Common myeloid progenitor, CD34-positive (primary cell): Measurements from ENCODE around the gene MRAP.

Experiments
- CTCF ChIA-PET: fragments of 350-600 bp; sonication (Branson Sonifier 250); formaldehyde crosslinking; loops from one replicate; lab custom pipeline; 2021; ENCODE audit warnings: antibody characterized with exemption; lab: Charles Lee
- POLR2A ChIA-PET: fragments of 350-600 bp; sonication (Branson Sonifier 250); formaldehyde crosslinking; loops from one replicate; lab custom pipeline; 2021; ENCODE audit warnings: antibody characterized with exemption; lab: Charles Lee
- DNase-seq, 3 donors: peaks; one replicate each; pipeline versions ENCODE4 v3.0.0 to v3.0.0-alpha.2; 2013
- H3K27ac ChIP-seq, 2 experiments: 1 replicate in 1 of 2; 2 replicates in 1 of 2; pipeline ENCODE4 v1.7.0; 2013; ENCODE audit warnings: inconsistent platforms in 2 of 2, low read length in 2 of 2, mild to moderate bottlenecking in 2 of 2, low read depth in 1 of 2, moderate library complexity in 1 of 2; ENCODE audit not compliant: severe bottlenecking in 2 of 2, insufficient read depth in 1 of 2, poor library complexity in 1 of 2
- H3K27me3 ChIP-seq, 5 experiments: replicated peaks in 2 of 5; 1 replicate in 3 of 5; 2 replicates in 2 of 5; pipeline versions ENCODE4 v1.6.1 to v1.7.0; 2013; ENCODE audit warnings: low read length in 4 of 5, mild to moderate bottlenecking in 2 of 5, moderate library complexity in 2 of 5, inconsistent platforms in 1 of 5; ENCODE audit not compliant: insufficient read depth in 5 of 5, control insufficient read depth in 4 of 5
- H3K36me3 ChIP-seq, 4 experiments: 1 replicate in 2 of 4; 2 replicates in 2 of 4; pipeline versions ENCODE4 v1.6.1 to v1.7.0; 2013; ENCODE audit warnings: low read length in 3 of 4, control low read depth in 1 of 4, mild to moderate bottlenecking in 1 of 4; ENCODE audit not compliant: control insufficient read depth in 4 of 4, insufficient read depth in 4 of 4
- H3K4me1 ChIP-seq, 4 experiments: 1 replicate in 3 of 4; 2 replicates in 1 of 4; pipeline versions ENCODE4 v1.6.1 to v1.7.1; 2013; ENCODE audit warnings: low read length in 3 of 4, mild to moderate bottlenecking in 3 of 4, control low read depth in 1 of 4, inconsistent platforms in 1 of 4, moderate library complexity in 1 of 4; ENCODE audit not compliant: control insufficient read depth in 4 of 4, insufficient read depth in 4 of 4; ENCODE audit errors: control extremely low read depth in 1 of 4
- H3K4me3 ChIP-seq, 7 experiments: 1 replicate in 4 of 7; 2 replicates in 3 of 7; pipeline versions ENCODE4 v1.5.1 to v1.7.0; 2013; ENCODE audit warnings: mild to moderate bottlenecking in 7 of 7, low read length in 6 of 7, moderate library complexity in 6 of 7, inconsistent platforms in 2 of 7, low read depth in 2 of 7, control low read depth in 1 of 7; ENCODE audit not compliant: insufficient read depth in 4 of 7, control insufficient read depth in 1 of 7; ENCODE audit errors: extremely low read depth in 1 of 7
- H3K9me3 ChIP-seq, 5 experiments: 1 replicate in 4 of 5; 2 replicates in 1 of 5; pipeline versions ENCODE4 v1.6.1 to v1.7.1; 2013; ENCODE audit warnings: low read length in 4 of 5, mild to moderate bottlenecking in 2 of 5, inconsistent platforms in 1 of 5, low read depth in 1 of 5, moderate library complexity in 1 of 5; ENCODE audit not compliant: control insufficient read depth in 4 of 5, insufficient read depth in 2 of 5; ENCODE audit errors: control extremely low read depth in 1 of 5
- WGBS: methylation state at CpG from one replicate; pipeline ENCODE4 v1.1.5; 2013; ENCODE audit not compliant: insufficient coverage; 5-methylcytosine and 5-hydroxymethylcytosine counted together

Gene MRAP

GRCh38 chr21:32278103-32278502 lies 20.6 kb upstream of the MRAP start:
- ChIA-PET POLR2A (interaction anchor here (0.5 kb wide), 1 partner anchor 34 kb away, joined by 3 read pairs; no protein-coding TSS in a partner anchor), CTCF (no interaction called here)
- Histone ChIP-seq H3K4me1 (peaks cover 3 to 25% (median 18%) of the 10 kb centered on the region in 4 experiments), H3K36me3 (peaks cover 2 to 13% (median 9%) of the 10 kb centered on the region in 4 experiments), H3K9me3 (no peaks in the 10 kb centered on the region), H3K27ac (peak overlapping the region in 1 of 2 experiments; percentile 79), H3K4me3 (peak overlapping the region; percentile 83 to 96 (median 92)), H3K27me3 (no peaks in the 10 kb centered on the region)
- DNase-seq, result peak; percentile 10 to 39 (median 33)
- WGBS, result 0% methylated on average over 4 of the region's 9 CpGs

- Histone ChIP-seq H3K27me3 (no peaks in the 10 kb centered on the region), H3K36me3 (peaks cover 2 to 11% (median 5%) of the 10 kb centered on the region in 4 experiments), H3K4me3 (peak within 1 kb of the TSS; percentile 83 to 96 (median 92)), H3K9me3 (no peaks in the 10 kb centered on the region), H3K27ac (peak within 1 kb of the TSS; percentile 29 to 83), H3K4me1 (peaks cover 3 to 25% (median 18%) of the 10 kb centered on the region in 4 experiments)
- ChIA-PET POLR2A (interaction anchor here (0.5 to 0.6 kb wide), 2 partner anchors 33 to 1154 kb away, joined by 3 to 4 read pairs; no protein-coding TSS in a partner anchor), CTCF (no interaction called here)
- under 1% methylated on average over 38 of the region's 69 CpGs for WGBS
- DNase-seq, result peak; percentile 92 to 95 (median 94)
Measured at GRCh38 chr21:32278518-32279376, 19.9 kb upstream of the MRAP start, which contains the start of gene MIS18A. Gene MIS18A, minus strand, starts transcription at chr21:32279049. Its CDS starts 35 bp downstream, at chr21:32279014.

DNA sequence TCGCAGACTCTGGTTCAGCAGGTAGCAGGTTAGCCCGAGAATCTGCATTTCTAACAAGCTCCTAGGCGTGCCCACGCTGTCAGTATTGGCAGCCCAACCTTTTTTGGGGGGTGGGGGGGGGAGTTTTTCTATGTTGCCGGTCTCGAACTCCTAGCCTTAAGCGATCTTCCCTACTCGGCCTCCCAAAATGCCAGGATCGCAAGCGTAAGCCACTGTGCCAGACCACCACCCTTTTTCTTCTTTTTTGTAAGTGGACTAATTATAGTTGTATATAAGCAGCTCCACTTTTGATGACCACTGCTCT lies 19.3 kb upstream of the MRAP start:
- H3K4me1 ChIP-seq, result peaks cover 3 to 25% (median 18%) of the 10 kb centered on the region in 4 experiments
- no CpG with 5 or more reads among the region's 10 CpGs for WGBS

DNA sequence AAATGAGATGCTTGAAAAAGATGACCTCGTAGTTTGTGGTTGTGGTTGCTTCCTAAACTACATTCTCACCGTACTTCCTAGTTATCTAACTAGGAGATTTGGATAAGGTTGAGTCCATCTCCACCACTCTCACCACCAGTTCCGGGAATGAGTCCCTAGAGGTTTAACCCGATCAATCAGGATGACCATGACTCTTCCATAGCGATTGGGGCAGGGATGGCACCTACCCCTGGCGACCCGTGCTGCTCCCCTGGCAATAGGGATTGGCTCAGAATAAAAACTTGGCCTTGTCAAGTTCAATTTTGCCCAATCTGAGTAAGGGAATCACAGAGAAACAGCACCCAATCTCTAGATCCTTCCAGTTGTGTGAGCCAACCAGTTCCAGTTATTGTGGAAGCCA lies 17.1 kb upstream of the MRAP start:
- no peak for DNase-seq
- H3K4me1 ChIP-seq, result peaks cover 3 to 25% (median 18%) of the 10 kb centered on the region in 4 experiments
- CTCF ChIA-PET, result no interaction called here
- H3K36me3 ChIP-seq, result peaks cover 0 to 5% (median 0%) of the 10 kb centered on the region in 4 experiments
- H3K4me3 ChIP-seq, result no peak overlapping the region
- H3K27ac ChIP-seq, result no peak overlapping the region
- POLR2A ChIA-PET, result no interaction called here
- H3K27me3 ChIP-seq, result no peaks in the 10 kb centered on the region
- no peaks in the 10 kb centered on the region for H3K9me3 ChIP-seq
- 98% methylated on average over 5 of the region's 7 CpGs for WGBS

More for the DNA sequence above, 19.3 kb upstream of the MRAP start:
- ChIA-PET CTCF (no interaction called here), POLR2A (interaction anchor here (0.6 kb wide), 1 partner anchor 1155 kb away, joined by 4 read pairs; no protein-coding TSS in a partner anchor)
- peak overlapping the region; percentile 29 to 83 for H3K27ac ChIP-seq
- H3K27me3 ChIP-seq, result no peaks in the 10 kb centered on the region
- no peak for DNase-seq
- H3K4me3 ChIP-seq, result peak overlapping the region; percentile 83 to 96 (median 92)
- H3K9me3 ChIP-seq, result no peaks in the 10 kb centered on the region
- H3K36me3 ChIP-seq, result peaks cover 0 to 8% (median 3%) of the 10 kb centered on the region in 4 experiments

DNA sequence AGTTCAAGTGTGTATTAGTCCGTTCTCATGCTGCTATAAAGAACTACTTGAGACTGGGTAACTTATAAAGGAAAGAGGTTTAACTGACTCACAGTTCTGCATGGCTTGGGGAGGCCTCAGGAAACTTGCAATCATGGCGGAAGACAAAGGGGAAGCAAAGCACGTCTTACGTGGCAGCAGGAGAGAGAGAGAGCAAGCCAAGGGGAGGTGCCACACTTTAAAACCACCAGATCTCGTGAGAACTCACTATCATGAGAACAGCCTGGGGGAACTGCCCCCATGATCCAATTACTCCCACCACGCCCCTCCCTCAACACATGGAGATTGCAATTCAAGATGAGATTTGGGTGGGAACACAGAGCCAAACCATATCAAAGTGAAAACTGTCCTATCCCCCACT lies 15.7 kb upstream of the MRAP start:
- DNase-seq, result peak in 1 of 3 donors; percentile 7
- H3K36me3 ChIP-seq, result peaks cover 0 to 5% (median 0%) of the 10 kb centered on the region in 4 experiments
- no peaks in the 10 kb centered on the region for H3K27me3 ChIP-seq
- peaks cover 0 to 16% (median 15%) of the 10 kb centered on the region in 4 experiments for H3K4me1 ChIP-seq
- H3K4me3 ChIP-seq, result no peak overlapping the region
- ChIA-PET CTCF (no interaction called here), POLR2A (no interaction called here)
- no peak overlapping the region for H3K27ac ChIP-seq
- no peaks in the 10 kb centered on the region for H3K9me3 ChIP-seq
- WGBS, result 87% methylated on average over 5 of the region's 6 CpGs

- H3K4me1 ChIP-seq, result no peaks in the 10 kb centered on the region
- H3K9me3 ChIP-seq, result no peaks in the 10 kb centered on the region
- WGBS, result 100% methylated on average over 3 of the region's 4 CpGs
- H3K4me3 ChIP-seq, result no peak overlapping the region
- no peak overlapping the region for H3K27ac ChIP-seq
- H3K36me3 ChIP-seq, result peaks cover 0 to 5% (median 0%) of the 10 kb centered on the region in 4 experiments
- no peaks in the 10 kb centered on the region for H3K27me3 ChIP-seq
- no peak for DNase-seq
- CTCF ChIA-PET, result no interaction called here
- POLR2A ChIA-PET, result no interaction called here
Measured at GRCh38 chr21:32285476-32285875, 13.2 kb upstream of the MRAP start.

- CTCF ChIA-PET, result no interaction called here
- POLR2A ChIA-PET, result no interaction called here
- Histone ChIP-seq H3K4me3 (no peak overlapping the region), H3K27me3 (no peaks in the 10 kb centered on the region), H3K36me3 (peaks cover 0 to 14% (median 2%) of the 10 kb centered on the region in 4 experiments), H3K4me1 (no peaks in the 10 kb centered on the region), H3K27ac (no peak overlapping the region), H3K9me3 (no peaks in the 10 kb centered on the region)
- no peak for DNase-seq
- 97% methylated on average over 4 of the region's 7 CpGs for WGBS
Measured at GRCh38 chr21:32297449-32297848, 1.2 kb upstream of the MRAP start.
